BJ (cell line): ENCODE data around the gene BLACAT1. TPM values are rescaled to one million over a fixed set of nuclear protein-coding genes. Genes with fewer than 3 reads are reported as not detected.

ENCODE experiments used
- CTCF ChIA-PET: fragments of 350-600 bp; formaldehyde crosslinking; extraction: SDS; loops from one replicate; lab custom pipeline; 2021; ENCODE audit warnings: antibody characterized with exemption, inconsistent platforms; lab: Yijun Ruan, JAX
- POLR2A ChIA-PET: fragments of 300-600 bp; sonication (Branson Sonifier 250); formaldehyde crosslinking; extraction: SDS; loops from one replicate; lab custom pipeline; 2021; ENCODE audit warnings: antibody characterized with exemption; lab: Charles Lee
- DNase-seq: peaks from one replicate; pipeline ENCODE4 v3.0.0-alpha.2; 2011; ENCODE audit warnings: low read depth
- H3K27me3 ChIP-seq: 2 replicates; pipeline ENCODE4 v1.6.0; 2011; ENCODE audit warnings: low read length; ENCODE audit not compliant: control insufficient read depth, insufficient read depth
- H3K36me3 ChIP-seq: 2 replicates; pipeline ENCODE4 v1.5.1; 2011; ENCODE audit warnings: low read length; ENCODE audit not compliant: control insufficient read depth, insufficient read depth
- H3K4me3 ChIP-seq: 2 replicates; pipeline ENCODE4 v1.5.1; 2011; ENCODE audit warnings: low read depth, mild to moderate bottlenecking, control low read depth, low read length
- CTCF ChIP-seq: IDR thresholded peaks from 2 replicates; pipeline ENCODE4 v1.5.1; 2011; ENCODE audit warnings: low read depth, mild to moderate bottlenecking, control low read depth, inconsistent platforms, low read length, moderate library complexity; ENCODE audit not compliant: insufficient read depth
- polyA plus RNA-seq: library from polyadenylated mRNA; depleted of rRNA; stranded (reverse); fragments of >200 nt; gene quantifications from 2 replicates; pipeline ENCODE4 v1.2.3, GENCODE V29; 2011

BLACAT1 gene
- polyA plus RNA-seq, 1 experiment: 0.02 TPM

- no peak for DNase-seq
- no peak overlapping the region for H3K4me3 ChIP-seq
- no peaks in the 10 kb centered on the region for H3K36me3 ChIP-seq
- CTCF ChIA-PET: interaction anchor here (5.3 kb wide), 1 partner anchor 13 kb away, joined by 54 read pairs; no protein-coding TSS in a partner anchor
- TF ChIP-seq CTCF: no peak
- POLR2A ChIA-PET: no interaction called here
- H3K27me3 ChIP-seq: peaks cover 7% of the 10 kb centered on the region
These were observed 17.6 kb upstream of the BLACAT1 start for GRCh38 chr1:205473475-205473874.

- Histone ChIP-seq H3K36me3 (no peaks in the 10 kb centered on the region), H3K27me3 (peaks cover 8% of the 10 kb centered on the region), H3K4me3 (no peak overlapping the region)
- DNase-seq: no peak
- TF ChIP-seq CTCF: no peak
- ChIA-PET POLR2A (no interaction called here), CTCF (interaction anchor here (0.6 to 5.3 kb wide), 2 partner anchors 10 to 14 kb away, joined by 4 to 54 read pairs; no protein-coding TSS in a partner anchor)
These were observed 17.0 kb upstream of the BLACAT1 start for GRCh38 chr1:205472737-205473441.

- ChIA-PET POLR2A (no interaction called here), CTCF (interaction anchor here (1.3 to 1.9 kb wide), 3 partner anchors 18 to 59 kb away, joined by 3 to 7 read pairs (median 3); no protein-coding TSS in a partner anchor)
- H3K27me3 ChIP-seq: peaks cover 22% of the 10 kb centered on the region
- no peak overlapping the region for H3K4me3 ChIP-seq
- DNase-seq: no peak
- no peaks in the 10 kb centered on the region for H3K36me3 ChIP-seq
- no peak for TF ChIP-seq CTCF
These were observed 14.3 kb upstream of the BLACAT1 start for GRCh38 chr1:205470131-205470530.

GRCh38 chr1:205466595-205467220 lies 10.9 kb upstream of the BLACAT1 start:
- TF ChIP-seq CTCF: no peak
- CTCF ChIA-PET: interaction anchor here (0.6 to 1.2 kb wide), 4 partner anchors 19 to 114 kb away, joined by 3 to 7 read pairs (median 3); no protein-coding TSS in a partner anchor
- H3K36me3 ChIP-seq: no peaks in the 10 kb centered on the region
- no peak for DNase-seq
- H3K27me3 ChIP-seq: peaks cover 23% of the 10 kb centered on the region
- POLR2A ChIA-PET: no interaction called here
- no peak overlapping the region for H3K4me3 ChIP-seq

GRCh38 chr1:205465392-205465791 lies 9.5 kb upstream of the BLACAT1 start:
- DNase-seq: no peak
- no peaks in the 10 kb centered on the region for H3K36me3 ChIP-seq
- POLR2A ChIA-PET: no interaction called here
- H3K4me3 ChIP-seq: no peak overlapping the region
- no peak for TF ChIP-seq CTCF
- CTCF ChIA-PET: no interaction called here
- H3K27me3 ChIP-seq: peaks cover 23% of the 10 kb centered on the region
